ENCODE measurements around the gene SMIM28. TPM values are rescaled to one million over a fixed set of nuclear protein-coding genes. Genes with fewer than 3 reads are reported as not detected.
A peak's percentile ranks its signal among the peaks of the same experiment; 100 is the strongest.
"Not testable (repeated sequence)": the region's sequence is repeated elsewhere in the genome, so short reads cannot be mapped to it uniquely, and the experiment has no call there.

SMIM28 gene
- polyA plus RNA-seq, 4 donors, result not detected

DNA sequence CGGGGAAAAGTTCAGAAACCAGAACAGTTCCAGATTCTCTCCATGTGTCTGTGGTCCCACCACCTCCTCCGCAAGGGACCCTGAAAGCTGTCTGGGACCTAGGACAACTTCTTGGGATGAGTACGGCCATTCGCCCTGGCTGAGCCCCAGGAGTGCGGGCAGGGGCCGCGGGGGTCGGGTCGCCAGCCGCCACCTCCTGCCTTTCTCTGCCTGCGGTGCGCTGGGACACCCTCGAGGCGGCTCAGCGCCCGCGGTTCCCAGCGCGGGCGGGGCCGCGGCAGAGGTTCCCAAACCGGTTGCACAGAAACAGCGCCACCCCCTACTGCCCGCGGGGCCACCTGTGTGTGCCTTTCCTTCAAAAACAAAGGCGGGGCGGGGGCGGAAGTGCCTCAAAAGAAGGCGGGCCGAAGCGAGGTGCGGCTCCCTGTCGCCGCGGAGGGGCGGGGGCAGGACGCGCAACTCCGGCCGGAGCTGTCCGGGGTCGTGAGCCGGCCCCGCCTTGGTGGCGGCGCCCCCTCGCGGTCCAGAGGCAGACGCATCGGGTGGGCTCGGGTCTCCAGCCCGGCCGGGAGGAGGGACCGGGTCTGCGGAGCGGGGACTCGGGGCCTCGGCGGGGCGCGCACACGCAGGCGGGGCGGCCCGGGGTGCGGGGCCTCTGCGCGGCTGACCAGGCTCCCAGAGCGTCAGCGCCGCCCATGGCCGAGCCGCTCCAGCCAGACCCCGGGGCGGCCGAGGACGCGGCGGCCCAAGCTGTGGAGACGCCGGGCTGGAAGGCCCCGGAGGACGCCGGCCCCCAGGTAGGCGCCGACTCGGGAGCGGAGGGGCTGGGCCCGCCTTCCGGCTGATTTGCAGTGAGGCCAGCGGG lies 26.3 kb downstream of the SMIM28 start, which contains the start of gene HEBP2:
Gene HEBP2, plus strand, starts transcription at position 423 of the 865 bp plus-strand sequence. Its CDS starts 273 bp downstream, at position 696.
- peak; percentile 73 to 91 (median 84) for DNase-seq (ENCODE audit: low read depth in 4 of 4, low spot score in 3 of 4)

DNA sequence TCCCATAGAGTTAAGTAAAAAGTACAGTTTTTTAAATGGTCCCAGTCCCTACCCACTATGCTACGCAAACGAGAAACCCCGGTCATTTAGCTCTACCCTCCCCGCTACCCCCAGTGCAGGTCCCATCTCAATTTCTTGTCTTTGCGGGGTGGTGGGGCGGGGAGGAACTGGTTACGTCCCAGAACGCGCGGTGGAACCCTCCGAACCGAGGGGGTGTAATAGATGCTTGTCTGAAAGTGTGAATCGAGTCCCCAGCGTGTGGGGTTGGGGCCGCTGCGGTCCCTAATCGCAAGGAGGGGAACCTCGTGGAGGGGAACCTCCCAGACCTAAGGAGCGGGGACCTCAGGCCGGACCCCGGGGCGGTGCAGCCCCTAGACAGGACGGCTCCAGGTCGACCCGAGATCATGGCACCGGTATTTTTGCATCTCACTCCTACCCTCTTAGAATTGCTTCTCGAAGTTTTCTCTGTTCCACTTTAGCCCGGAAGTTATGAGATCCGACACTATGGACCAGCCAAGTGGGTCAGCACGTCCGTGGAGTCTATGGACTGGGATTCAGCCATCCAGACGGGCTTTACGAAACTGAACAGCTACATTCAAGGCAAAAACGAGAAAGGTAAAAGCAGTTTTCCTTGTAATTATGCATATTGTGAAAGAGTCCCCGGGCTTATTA lies 27.1 kb downstream of the SMIM28 start:
- DNase-seq (ENCODE audit: low read depth in 4 of 4, low spot score in 3 of 4), result peak in 1 of 4 donors; percentile 23

DNA sequence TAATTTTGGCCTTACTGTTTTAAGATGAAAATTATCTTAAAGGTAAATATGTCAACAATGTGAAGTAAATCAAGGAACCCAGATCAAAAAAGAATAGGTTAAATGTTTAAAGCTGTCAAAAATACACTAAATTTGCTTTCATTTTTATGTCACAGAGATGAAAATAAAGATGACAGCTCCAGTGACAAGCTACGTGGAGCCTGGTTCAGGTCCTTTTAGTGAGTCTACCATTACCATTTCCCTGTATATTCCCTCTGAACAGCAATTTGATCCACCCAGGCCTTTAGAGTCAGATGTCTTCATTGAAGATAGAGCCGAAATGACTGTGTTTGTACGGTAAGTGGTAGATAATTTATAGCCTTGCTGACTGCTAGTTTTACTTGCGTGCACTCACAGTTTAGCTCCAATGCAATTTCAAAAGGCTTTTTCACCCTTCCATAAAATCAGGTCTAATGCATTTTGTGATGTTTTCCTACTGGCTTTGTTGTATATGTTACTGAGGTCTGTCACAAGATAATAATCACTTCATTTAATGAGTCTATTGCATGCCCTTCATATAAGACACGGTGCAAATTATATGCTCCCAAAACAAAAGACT lies 28.2 kb downstream of the SMIM28 start:
- no peak for DNase-seq (ENCODE audit: low read depth in 4 of 4, low spot score in 3 of 4)

DNA sequence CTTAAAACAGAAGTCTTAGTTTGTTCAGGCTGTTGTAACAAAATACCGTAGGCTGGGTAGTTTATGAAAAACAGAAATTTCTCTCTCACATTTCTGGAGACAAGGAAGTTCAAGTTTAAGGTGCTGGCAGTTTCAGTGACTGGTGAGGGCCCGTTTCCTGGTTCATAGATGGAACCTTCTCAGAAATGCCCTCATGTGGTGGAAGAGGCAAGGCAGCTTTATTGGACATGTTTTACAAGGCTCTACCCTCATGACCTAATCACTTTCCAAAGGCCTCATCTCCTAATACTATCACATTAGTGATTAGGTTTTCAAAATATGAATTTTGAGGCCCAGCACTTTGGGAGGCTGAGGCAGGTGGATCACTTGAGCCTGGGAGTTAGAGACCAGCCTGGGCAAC lies 28.7 kb downstream of the SMIM28 start:
- DNase-seq (ENCODE audit: low read depth in 4 of 4, low spot score in 3 of 4), result no peak

DNA sequence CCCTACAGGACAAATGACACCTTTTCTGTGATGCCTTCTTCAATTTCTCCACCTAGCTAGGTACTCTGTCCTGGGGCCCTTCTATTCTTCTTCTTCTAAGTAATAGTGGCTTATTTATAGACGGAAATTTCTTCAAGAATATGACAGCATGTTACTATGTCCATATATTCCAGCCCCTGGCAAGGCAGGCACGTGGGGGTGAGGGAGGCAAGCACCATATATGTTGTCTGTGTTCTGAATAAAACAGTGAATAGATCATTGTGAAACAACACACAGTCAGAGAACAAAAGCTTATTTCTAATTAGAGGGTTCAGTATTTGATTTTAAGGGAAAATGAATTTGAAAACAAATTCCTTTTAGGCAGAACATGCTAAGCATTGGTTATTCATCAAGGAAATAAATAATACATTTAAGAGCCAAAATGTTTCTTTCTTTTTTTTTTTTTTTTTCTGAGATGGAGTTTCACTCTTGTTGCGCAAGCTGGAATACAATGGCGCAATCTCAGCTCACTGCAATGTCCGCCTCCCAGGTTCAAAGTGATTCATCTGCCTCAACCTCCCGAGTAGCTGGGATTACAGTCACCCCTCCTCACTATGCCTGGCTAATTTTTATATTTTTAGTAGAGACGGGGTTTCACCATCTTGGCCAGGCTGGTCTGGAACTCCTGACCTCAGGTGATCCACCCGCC lies 32.5 kb downstream of the SMIM28 start:
- no peak for DNase-seq (ENCODE audit: low read depth in 4 of 4, low spot score in 3 of 4)

DNA sequence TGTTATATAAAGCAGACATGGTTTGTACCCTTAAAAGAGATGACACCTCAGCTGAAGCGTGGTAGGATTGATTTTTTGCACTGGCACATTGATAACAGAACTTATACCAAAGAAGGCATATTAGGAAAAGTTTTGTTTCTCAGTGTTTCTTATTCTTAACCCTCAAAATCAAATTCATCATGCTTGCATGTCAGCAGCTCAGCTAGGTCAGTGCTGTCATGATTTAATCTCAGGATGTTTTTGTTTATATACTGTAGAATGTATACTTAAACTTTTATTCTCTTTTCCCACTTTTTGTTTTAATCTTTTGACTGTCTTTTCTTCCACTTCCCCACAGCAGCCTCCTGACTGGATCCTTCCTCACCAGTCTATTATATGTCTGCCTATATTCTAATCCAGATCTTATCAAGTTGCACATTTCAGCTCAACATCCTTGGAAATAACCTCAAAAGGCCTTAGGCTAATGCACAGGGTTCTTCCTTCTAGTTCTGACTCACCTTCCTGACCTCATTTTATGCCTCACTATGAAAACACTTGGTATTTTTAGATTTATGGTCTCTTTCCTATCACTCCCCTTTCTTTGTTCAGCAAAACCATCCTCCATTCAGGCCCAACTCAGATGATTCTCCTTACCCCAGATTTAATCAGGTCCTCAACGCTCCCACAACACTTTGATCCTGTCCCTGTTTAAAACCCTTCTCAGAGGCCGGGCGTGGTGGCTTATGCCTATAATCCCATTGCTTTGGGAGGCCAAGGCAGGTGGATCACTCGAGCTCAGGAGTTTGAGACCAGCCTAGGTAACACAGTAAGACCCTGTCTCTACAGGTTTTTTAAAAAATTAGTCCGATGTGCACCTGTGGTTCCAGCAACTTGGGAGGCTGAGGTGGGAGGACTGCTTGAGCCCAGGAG lies 33.5 kb downstream of the SMIM28 start:
- no peak for DNase-seq (ENCODE audit: low read depth in 4 of 4, low spot score in 3 of 4)

DNA sequence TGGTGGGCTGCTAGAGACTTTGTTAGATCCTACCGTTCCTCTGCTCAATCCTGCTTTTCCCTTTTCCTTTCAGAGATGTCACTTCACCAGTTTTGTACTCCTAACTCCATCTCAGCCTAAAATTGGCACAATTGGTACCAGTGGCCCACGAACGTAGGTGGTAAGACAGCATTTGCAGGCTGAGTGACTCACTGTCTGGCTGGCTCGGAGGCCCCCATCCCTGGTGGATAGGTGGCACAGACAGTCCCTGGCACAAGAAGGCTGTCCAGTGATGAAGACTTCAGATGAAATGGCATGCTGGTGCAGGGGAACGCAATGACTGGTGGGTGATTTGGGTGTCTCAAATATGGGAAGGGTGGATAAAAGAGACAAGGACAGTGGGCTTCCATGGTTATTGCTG lies 37.4 kb downstream of the SMIM28 start:
- DNase-seq (ENCODE audit: low read depth in 4 of 4, low spot score in 3 of 4), result no peak

DNA sequence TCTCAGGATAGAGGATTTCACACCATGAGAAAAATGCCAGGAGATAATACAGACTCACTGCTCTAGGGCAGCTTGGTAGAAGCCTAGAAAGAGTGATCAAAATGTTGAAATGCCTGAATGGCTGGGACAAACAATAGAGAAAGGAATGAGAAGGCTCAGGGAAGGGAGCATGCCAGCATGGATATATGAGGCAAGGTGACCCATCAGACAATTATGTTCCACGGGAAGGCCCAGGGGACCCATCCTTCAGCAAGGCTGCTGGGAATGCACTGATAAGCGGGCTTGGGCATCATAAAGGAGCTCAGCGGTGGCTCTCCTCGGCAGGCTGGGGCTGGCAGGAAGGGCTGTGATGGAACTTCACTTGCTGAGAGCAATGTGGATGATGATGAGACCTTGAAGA lies 38.5 kb downstream of the SMIM28 start:
- DNase-seq (ENCODE audit: low read depth in 4 of 4, low spot score in 3 of 4), result no peak

DNA sequence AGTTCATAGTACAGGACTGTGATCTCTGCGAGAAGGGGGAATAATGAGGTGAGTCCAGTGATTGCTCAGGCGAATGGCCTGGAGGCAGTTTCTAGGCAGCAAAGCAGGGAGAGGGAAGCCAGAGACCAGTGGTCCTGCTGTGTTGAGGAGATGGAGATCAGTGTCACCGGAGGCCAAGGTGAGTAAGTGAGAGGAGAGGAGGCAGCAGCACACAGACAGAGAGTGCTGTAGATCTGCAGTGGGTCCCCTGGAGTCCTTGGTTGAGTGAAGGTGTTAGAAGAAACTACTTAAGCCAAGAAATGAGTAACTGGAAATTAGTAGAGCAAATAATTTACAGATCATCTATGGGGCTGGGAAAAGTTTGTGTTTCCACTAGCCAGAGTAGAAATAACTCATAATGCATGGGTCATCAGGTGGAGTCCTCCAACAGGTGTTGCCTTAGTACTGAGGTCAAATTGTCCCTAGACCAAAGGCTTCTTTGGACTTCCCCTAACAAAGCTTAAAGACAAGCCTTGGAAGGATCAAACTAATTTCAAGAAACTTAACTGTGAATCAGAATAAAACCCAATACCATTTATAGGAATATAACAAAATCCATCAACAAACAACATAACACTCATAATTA lies 39.9 kb downstream of the SMIM28 start:
- DNase-seq (ENCODE audit: low read depth in 4 of 4, low spot score in 3 of 4), result no peak

DNA sequence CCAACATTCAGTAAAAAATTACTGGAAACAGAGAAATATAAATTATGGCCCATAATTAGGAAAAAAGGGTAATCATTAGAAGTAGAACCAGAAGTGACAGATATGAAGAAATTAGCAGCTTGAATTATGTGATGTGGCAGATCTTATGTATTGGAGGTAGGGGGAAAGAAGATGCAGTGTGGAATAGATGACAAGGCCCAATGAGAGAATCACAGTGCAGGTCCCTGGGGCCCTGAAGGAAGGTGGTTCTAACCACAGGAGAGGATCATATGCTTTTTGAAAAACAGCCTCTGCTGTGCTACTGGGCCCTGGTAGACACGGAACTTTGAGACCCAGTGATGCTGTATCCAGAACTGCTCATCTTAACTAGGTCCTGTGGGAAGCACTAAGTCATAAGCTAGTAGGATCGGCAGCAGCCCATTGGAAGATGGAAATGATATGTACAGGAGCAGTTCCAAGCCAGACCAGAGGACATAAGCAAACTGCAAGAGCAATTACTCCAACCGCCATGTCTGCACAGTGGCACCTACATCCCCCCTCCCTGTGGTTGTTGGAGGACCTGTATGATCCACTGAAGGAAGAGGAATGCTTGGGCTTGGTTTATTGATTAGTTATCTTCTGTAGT lies 40.5 kb downstream of the SMIM28 start:
- no peak for DNase-seq (ENCODE audit: low read depth in 4 of 4, low spot score in 3 of 4)

DNA sequence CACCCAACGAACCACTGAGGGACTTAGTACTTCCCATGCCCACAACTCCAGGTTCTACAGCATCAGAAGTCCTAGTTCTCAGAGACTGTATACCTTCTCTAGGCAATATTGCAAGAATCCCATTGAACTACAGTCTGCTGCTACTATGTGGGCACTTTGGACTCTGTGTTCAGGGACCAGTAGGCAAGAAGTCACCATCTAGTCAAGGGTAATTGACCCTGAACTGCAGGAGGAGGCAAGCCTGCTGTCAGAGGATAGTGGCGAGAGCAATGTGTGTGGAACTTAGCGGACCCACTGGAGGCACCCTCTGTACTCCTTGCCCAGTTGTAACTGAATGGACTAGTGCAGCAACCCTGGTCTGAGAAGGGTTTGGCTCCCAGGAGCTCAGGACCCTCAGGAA lies 42.1 kb downstream of the SMIM28 start:
- DNase-seq (ENCODE audit: low read depth in 4 of 4, low spot score in 3 of 4), result no peak

DNA sequence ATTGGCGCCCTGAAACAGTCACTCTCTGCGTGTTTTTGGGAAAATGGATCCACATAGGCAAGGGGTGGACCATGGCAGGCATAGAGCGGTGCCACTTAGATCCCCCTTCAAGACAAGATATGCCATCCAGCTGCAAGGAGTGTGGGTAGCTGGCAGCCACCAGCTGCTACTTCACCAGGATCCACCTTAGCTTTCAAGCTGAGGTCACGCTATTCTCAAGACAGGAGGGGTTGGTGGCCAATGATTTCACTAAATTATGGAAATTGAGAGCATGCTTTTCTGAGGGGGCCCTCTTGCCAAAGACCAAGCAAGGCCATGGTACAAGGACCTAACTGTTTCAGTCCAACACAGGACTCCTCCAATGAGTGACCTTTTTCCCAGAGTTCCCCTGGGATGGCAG lies 42.7 kb downstream of the SMIM28 start:
- no peak for DNase-seq (ENCODE audit: low read depth in 4 of 4, low spot score in 3 of 4)

DNA sequence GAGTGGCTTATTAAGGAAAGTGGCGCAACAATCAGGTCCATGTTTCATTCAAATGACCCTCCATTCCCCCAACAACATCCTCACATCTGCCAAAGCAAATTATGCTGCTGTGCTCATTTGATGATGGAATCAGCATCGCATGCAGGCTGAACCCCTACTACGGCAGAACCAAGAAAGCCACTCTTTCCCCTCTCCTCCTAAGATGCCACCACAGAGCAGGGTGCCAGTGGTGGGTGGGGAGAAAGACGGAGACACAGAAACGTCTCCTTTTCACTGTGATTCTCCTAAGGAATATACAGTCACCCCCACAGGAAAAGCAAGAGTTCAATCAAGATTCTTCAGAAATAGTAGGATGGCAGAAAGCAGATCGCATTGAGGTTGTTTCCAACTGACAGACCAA lies 43.4 kb downstream of the SMIM28 start:
- DNase-seq (ENCODE audit: low read depth in 4 of 4, low spot score in 3 of 4), result no peak

DNA sequence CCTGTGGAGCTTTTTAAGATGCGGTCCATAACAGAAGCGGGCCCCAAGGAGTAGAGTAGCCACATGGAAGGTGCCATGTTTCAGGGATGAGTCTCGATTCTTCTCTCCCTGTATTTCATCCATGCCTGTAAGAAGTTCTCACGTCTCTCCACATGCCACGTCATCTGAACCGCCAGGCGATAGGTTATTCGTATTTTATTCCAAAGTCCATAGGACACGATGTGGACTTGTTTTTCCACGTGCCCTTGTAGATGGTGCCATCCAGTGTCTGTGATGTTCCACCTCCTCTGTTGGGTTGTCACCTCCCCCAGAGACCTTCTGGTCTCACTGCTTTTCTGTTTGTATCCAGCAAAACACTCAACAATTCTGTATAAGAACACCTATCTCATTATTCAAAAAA lies 43.9 kb downstream of the SMIM28 start:
- DNase-seq (ENCODE audit: low read depth in 4 of 4, low spot score in 3 of 4), result no peak

DNA sequence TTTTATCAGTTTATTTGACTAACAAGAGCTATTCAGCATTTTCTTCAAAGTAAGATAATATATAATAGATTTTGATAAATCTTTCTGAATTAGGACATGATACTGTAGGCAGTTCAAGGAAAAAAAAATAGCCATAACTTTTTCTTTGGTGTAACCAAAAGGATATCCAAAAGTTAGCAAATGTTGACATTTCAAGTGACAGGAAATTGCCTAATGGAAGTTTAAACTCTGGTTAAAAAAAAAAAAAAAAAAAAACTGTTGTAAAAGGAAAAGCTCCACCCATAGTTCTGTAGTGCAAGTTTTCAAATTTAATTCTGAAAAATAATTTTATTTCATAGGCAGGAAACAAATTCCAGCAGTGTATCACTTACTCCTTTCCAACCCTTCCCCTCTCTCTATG lies 45.2 kb downstream of the SMIM28 start:
- DNase-seq (ENCODE audit: low read depth in 4 of 4, low spot score in 3 of 4), result no peak

DNA sequence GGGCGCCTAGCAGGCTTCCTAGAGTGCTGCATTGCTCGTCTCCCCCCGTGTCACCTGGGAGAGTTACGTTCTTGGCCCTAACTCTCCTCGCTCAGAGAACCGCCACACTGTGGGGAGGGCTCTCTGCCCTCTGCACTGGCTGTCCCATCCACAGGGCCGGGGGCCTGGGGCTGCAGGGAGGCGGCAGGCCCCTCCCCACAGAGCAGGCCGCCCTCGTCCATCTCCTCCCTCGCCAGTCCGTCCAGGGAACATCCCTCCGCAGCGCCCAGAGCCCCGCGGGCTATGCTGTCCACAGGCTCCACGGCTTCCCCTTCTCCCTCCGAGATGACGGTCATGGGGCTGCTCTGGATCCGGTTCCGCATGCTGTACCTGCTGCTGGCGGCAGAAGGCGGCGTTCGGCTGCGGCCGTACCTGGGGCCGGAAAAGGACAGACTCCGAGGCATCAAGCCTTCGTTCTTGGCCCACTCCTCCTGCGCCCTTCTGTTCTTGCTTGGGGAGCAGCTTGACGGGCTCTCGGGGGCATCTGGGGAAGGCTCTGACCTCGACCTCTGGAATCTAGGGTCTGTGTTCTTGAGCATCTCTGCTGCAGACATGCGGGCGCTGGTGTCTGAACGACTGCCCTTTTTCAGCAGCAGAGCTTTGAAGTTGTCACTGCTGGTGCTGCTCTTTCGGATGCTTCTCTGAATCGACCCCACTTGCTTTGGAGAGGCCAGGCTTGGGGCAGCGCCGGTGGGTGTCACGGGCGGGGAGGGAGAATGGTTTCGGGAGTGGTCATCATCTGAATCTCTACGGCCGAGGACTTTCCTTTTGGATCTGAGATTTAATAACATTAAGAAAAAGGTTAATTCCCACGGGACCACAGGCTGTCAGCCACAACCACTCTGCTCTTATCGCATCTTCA lies 46.5 kb downstream of the SMIM28 start:
- no peak for DNase-seq (ENCODE audit: low read depth in 4 of 4, low spot score in 3 of 4)

DNA sequence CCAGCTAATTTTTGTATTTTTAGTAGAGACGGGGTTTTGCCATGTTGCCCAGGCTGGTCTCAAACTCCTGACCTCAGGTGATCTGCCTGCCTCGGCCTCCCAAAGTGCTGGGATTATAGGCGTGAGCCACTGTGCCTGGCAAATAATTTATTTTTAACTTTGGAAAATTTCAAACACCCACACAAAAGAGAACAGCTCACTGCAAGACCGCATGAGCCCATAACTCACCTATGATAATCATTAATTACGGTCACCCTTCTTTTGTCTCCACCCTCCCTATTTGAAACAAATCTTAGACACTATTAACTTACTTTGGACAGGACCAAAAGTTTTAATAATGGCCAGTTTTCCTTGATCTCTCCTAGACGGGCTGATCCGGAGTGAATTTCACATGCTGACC lies 47.6 kb downstream of the SMIM28 start:
- DNase-seq (ENCODE audit: low read depth in 4 of 4, low spot score in 3 of 4), result not testable (repeated sequence)

DNA sequence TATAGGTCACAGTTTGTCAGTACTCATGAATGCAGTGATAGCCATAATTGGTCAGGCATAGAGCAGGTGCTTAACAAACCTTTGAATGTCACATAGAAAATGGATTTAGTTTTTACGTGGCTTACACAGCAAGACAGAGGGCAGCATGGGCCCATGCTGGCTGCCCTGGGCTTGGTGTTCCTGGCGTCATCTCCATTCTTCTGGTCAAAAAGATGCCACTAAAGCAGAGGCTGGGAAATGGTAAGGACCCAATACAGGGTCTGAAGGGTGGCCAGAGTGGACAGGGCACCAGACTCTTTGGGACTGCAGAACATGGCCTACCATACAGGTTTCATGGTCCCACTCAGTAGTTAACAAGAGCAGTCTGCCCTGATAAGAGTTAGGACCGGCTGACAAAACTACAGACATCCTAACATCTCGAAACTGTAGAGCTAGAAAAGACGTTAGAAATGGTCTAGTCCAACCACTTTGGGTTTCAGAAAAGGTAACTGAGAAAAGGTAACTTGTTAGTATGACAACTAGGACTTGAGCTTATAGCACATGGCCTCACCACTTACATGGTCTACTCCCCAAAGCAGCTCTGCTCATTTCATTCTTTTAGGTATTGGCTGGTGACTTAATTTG lies 48.9 kb downstream of the SMIM28 start:
- DNase-seq (ENCODE audit: low read depth in 4 of 4, low spot score in 3 of 4), result no peak
